ENCODE results near the gene CASZ1. TPM values are rescaled to one million over a fixed set of nuclear protein-coding genes. Genes with fewer than 3 reads are reported as not detected.

The CASZ1 gene
- total RNA-seq, 4 donors from 2014 or later = 39.1 to 215 (median 115) TPM

GRCh38 chr1:10791105-10791951 lies 5.1 kb downstream of the CASZ1 start:
- 25 to 27% methylated on average over 7 to 8 of the region's 8 CpGs for WGBS, 2 donors (ENCODE audit: low coverage in 1 of 2)
- intact Hi-C loops (cut with DNase I; ENCODE audit: low total_unique reads) (loop anchor here (10.0 kb wide), 2 partner anchors 57 to 137 kb away; no protein-coding TSS in a partner anchor), in situ Hi-C loops (cut with MboI; ENCODE audit: low pct_ligation_motif_present in 1 of 4, low pct_unique_long_range_greater_than_20kb in 1 of 4, low sequenced_read_pairs in 3 of 4) (no loop called here)
- peaks cover 0 to 74% (median 33%) of the 10 kb centered on the region in 4 donors for H3K4me1 ChIP-seq
- no peaks in the 10 kb centered on the region for H3K9me3 ChIP-seq
- no peaks in the 10 kb centered on the region for H3K36me3 ChIP-seq
- peaks cover 40% of the 10 kb centered on the region for H3K27me3 ChIP-seq
- H3K4me3 ChIP-seq = peak overlapping the region in 1 of 4 donors; percentile 27
- H3K27ac ChIP-seq = peak overlapping the region; percentile 90 to 97 (median 95)
- TF ChIP-seq EP300 (IDR thresholded peaks at IDR 0.05; ENCODE audit: low read depth) (no peak), POLR2A (IDR thresholded peaks at IDR 0.05) (no peak), CTCF (IDR thresholded peaks at IDR 0.05) (no peak), POLR2AphosphoS5 (IDR thresholded peaks at IDR 0.05) (no peak)
- DNase-seq = no peak

- intact Hi-C loops (cut with DNase I; ENCODE audit: low total_unique reads) = loop anchor here (10.0 kb wide), 2 partner anchors 55 to 135 kb away; no protein-coding TSS in a partner anchor
- H3K27ac ChIP-seq = peak overlapping the region; percentile 90 to 97 (median 95)
- DNase-seq = no peak
- H3K4me3 ChIP-seq = no peak overlapping the region
- in situ Hi-C loops (cut with MboI; ENCODE audit: low pct_ligation_motif_present in 1 of 4, low pct_unique_long_range_greater_than_20kb in 1 of 4, low sequenced_read_pairs in 3 of 4) = no loop called here
- peaks cover 29% of the 10 kb centered on the region for H3K27me3 ChIP-seq
- TF ChIP-seq EP300 (IDR thresholded peaks at IDR 0.05; ENCODE audit: low read depth) (no peak), POLR2AphosphoS5 (IDR thresholded peaks at IDR 0.05) (no peak), POLR2A (IDR thresholded peaks at IDR 0.05) (no peak), CTCF (IDR thresholded peaks at IDR 0.05) (no peak)
- H3K4me1 ChIP-seq = peaks cover 0 to 77% (median 39%) of the 10 kb centered on the region in 4 donors
- WGBS, 2 donors (ENCODE audit: low coverage in 1 of 2) = 74 to 76% methylated on average over 15 to 27 of the region's 27 CpGs
- no peaks in the 10 kb centered on the region for H3K36me3 ChIP-seq
- no peaks in the 10 kb centered on the region for H3K9me3 ChIP-seq
Measured at GRCh38 chr1:10789803-10790702, 6.4 kb downstream of the CASZ1 start.

- no peak for TF ChIP-seq EP300 (IDR thresholded peaks at IDR 0.05; ENCODE audit: low read depth)
- Histone ChIP-seq H3K4me1 (peaks cover 0 to 73% (median 38%) of the 10 kb centered on the region in 4 donors), H3K27ac (peak overlapping the region; percentile 90 to 97 (median 95)), H3K4me3 (peak overlapping the region in 1 of 4 donors; percentile 6), H3K36me3 (no peaks in the 10 kb centered on the region), H3K9me3 (no peaks in the 10 kb centered on the region), H3K27me3 (peaks cover 26% of the 10 kb centered on the region)
- WGBS, 2 donors (ENCODE audit: low coverage in 1 of 2) = 60 to 79% methylated on average over 2 to 8 of the region's 8 CpGs
- no peak for DNase-seq
- intact Hi-C loops (cut with DNase I; ENCODE audit: low total_unique reads) = no loop called here
- in situ Hi-C loops (cut with MboI; ENCODE audit: low pct_ligation_motif_present in 1 of 4, low pct_unique_long_range_greater_than_20kb in 1 of 4, low sequenced_read_pairs in 3 of 4) = no loop called here
Measured at GRCh38 chr1:10789047-10789791, 7.2 kb downstream of the CASZ1 start.

- in situ Hi-C loops (cut with MboI; ENCODE audit: low pct_ligation_motif_present in 1 of 4, low pct_unique_long_range_greater_than_20kb in 1 of 4, low sequenced_read_pairs in 3 of 4) (no loop called here), intact Hi-C loops (cut with DNase I; ENCODE audit: low total_unique reads) (no loop called here)
- H3K36me3 ChIP-seq = no peaks in the 10 kb centered on the region
- peak overlapping the region; percentile 90 to 97 (median 95) for H3K27ac ChIP-seq
- WGBS, 2 donors (ENCODE audit: low coverage in 1 of 2) = 37% methylated on average over 8 of the region's 11 CpGs; no CpG with 5 or more reads in 1 of the 2 donors
- peak in 2 of 5 experiments; percentile 32 to 49 for TF ChIP-seq CTCF (IDR thresholded peaks at IDR 0.05)
- peak in 1 of 3 donors; percentile 8 for TF ChIP-seq POLR2AphosphoS5 (IDR thresholded peaks at IDR 0.05)
- no peak for TF ChIP-seq POLR2A (IDR thresholded peaks at IDR 0.05)
- TF ChIP-seq EP300 (IDR thresholded peaks at IDR 0.05; ENCODE audit: low read depth) = no peak
- H3K27me3 ChIP-seq = peaks cover 19% of the 10 kb centered on the region
- DNase-seq = peak; percentile 34
- H3K4me3 ChIP-seq = peak overlapping the region in 1 of 4 donors; percentile 6
- H3K4me1 ChIP-seq = peaks cover 0 to 67% (median 33%) of the 10 kb centered on the region in 4 donors
- H3K9me3 ChIP-seq = no peaks in the 10 kb centered on the region
Measured at GRCh38 chr1:10788592-10789006, 7.8 kb downstream of the CASZ1 start.
